ENCODE measurements around the gene ICA1L. TPM values are rescaled to one million over a fixed set of nuclear protein-coding genes. Genes with fewer than 3 reads are reported as not detected.

The ICA1L gene
- total and polyA plus RNA-seq, 12 donors = 0.81 to 12.1 (median 6.6) TPM

GRCh38 chr2:202831242-202832220 lies 40.0 kb downstream of the ICA1L start:
- DNase-seq (no peak), ATAC-seq (peak in 4 of 8 donors; percentile 29 to 73 (median 46))
- no peaks in the 10 kb centered on the region for H3K9me3 ChIP-seq
- intact Hi-C loops (cut with DNase I) = no loop called here
- WGBS, 2 donors = 37 to 39% methylated on average over 6 of the region's 6 CpGs
- H3K4me1 ChIP-seq = peaks cover 0 to 10% (median 7%) of the 10 kb centered on the region in 9 donors
- H3K27ac ChIP-seq = no peak overlapping the region
- no peaks in the 10 kb centered on the region for H3K36me3 ChIP-seq
- H3K27me3 ChIP-seq = no peaks in the 10 kb centered on the region
- no peak overlapping the region for H3K4me3 ChIP-seq
- TF ChIP-seq CTCF (IDR thresholded peaks at IDR 0.05) = peak; percentile 24 to 72 (median 58)

GRCh38 chr2:202824901-202825300 lies 46.7 kb downstream of the ICA1L start:
- intact Hi-C loops (cut with DNase I) = no loop called here
- Histone ChIP-seq H3K4me1 (no peaks in the 10 kb centered on the region), H3K9me3 (no peaks in the 10 kb centered on the region), H3K27me3 (no peaks in the 10 kb centered on the region), H3K4me3 (no peak overlapping the region), H3K36me3 (peaks cover 0 to under 1% (median 0%) of the 10 kb centered on the region in 9 donors), H3K27ac (no peak overlapping the region)
- no peak for TF ChIP-seq CTCF (IDR thresholded peaks at IDR 0.05)
- 93 to 95% methylated on average over 1 of the region's 1 CpG for WGBS, 2 donors
- ATAC-seq (no peak), DNase-seq (no peak)

- 98% methylated on average over 2 of the region's 2 CpGs for WGBS, 2 donors
- peaks cover 0 to 7% (median 0%) of the 10 kb centered on the region in 9 donors for H3K36me3 ChIP-seq
- no peaks in the 10 kb centered on the region for H3K27me3 ChIP-seq
- no peak overlapping the region for H3K4me3 ChIP-seq
- no peak for DNase-seq
- intact Hi-C loops (cut with DNase I) = no loop called here
- no peaks in the 10 kb centered on the region for H3K9me3 ChIP-seq
- H3K4me1 ChIP-seq = no peaks in the 10 kb centered on the region
- H3K27ac ChIP-seq = no peak overlapping the region
- no peak for TF ChIP-seq CTCF (IDR thresholded peaks at IDR 0.05)
- ATAC-seq = no peak
Measured at GRCh38 chr2:202822411-202822810, 49.2 kb downstream of the ICA1L start.

GRCh38 chr2:202821206-202822160 lies 50.1 kb downstream of the ICA1L start:
- WGBS, 2 donors = 80% methylated on average over 7 of the region's 7 CpGs
- Histone ChIP-seq H3K4me1 (peaks cover 0 to 7% (median 2%) of the 10 kb centered on the region in 9 donors), H3K36me3 (peaks cover 0 to 7% (median 0%) of the 10 kb centered on the region in 9 donors), H3K27ac (no peak overlapping the region), H3K27me3 (no peaks in the 10 kb centered on the region), H3K9me3 (no peaks in the 10 kb centered on the region), H3K4me3 (no peak overlapping the region)
- DNase-seq (no peak), ATAC-seq (no peak)
- no peak for TF ChIP-seq CTCF (IDR thresholded peaks at IDR 0.05)
- intact Hi-C loops (cut with DNase I) = no loop called here
